SKM-1 treated with dmso at 0.1 percent for 144 hours (cell line): Measurements from ENCODE around the gene ZNF202.
"Not testable (repeated sequence)": the region's sequence is repeated elsewhere in the genome, so short reads cannot be mapped to it uniquely, and the experiment has no call there.

Experiments
- DNase-seq: peaks from one replicate; lab custom pipeline; 2025; ENCODE audit not compliant: unreplicated experiment; lab: John Stamatoyannopoulos, UW

The ZNF202 gene

GRCh38 chr11:123741159-123742030 lies at the start of gene ZNF202:
Gene ZNF202 (minus strand): TSS chr11:123741660. CDS start chr11:123730888, 10,772 bp downstream.
- DNase-seq: peak; percentile 88

GRCh38 chr11:123783536-123783935 lies 42.1 kb upstream of the ZNF202 start:
- no peak for DNase-seq

DNA sequence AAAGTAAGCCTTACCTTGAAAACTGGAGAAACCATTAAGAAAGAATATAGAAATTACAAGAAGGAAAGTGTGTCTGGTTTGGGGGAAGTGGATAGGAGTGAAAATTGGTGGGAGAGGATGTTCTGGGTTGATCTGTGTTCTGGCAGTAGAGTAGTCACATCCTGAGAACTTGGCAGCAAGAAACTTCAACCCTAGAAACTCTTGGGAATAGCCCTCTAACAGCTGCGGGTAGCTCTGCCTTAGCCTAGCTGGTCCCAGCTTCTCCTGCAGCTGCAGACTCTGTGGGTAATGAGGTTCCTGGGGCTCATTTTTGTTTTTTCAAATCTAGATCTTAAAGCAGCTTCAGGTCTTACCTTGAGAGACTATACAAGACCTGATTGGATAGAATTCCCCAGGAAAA lies 37.1 kb upstream of the ZNF202 start:
- no peak for DNase-seq

- no peak for DNase-seq
These were observed 34.5 kb upstream of the ZNF202 start for GRCh38 chr11:123775715-123776549.

DNA sequence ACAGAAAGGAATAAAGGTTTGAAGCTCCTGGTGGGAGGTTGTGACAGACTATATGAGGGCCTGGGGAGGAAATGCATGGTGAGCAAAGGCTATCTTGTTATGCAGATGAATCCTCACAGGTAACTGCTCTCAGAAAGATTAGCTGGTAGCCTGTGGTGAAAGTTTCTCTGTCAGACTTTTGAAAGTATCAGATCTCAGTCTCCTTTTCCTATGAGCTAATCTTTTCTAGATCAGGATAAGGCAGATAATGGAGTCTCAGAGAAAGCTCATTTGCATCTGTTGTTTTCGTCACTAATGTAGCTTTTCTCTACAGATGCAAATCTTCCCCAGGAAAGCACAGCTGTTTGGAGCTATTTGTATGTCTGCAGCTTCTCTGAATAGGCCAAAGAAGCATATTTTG lies 33.8 kb upstream of the ZNF202 start:
- no peak for DNase-seq

DNA sequence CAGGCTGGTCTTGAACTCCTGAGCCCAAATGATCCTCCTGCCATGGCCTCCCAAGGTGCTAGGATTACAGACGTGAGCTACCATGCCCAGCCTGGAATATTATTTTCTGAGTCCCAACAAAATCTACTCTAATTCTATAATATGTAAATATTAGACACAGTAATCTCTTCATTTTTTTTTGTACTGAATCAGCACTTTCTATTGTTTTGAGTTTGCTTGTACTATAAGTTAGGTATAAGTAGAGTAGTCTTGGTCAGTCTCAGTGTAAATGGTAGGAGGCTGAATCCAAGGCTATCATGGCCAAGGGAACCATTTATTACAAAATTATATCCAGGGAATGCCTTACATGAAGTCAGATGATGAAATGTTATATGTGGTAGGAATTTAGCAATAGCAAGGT lies 32.5 kb upstream of the ZNF202 start:
- DNase-seq: no peak

DNA sequence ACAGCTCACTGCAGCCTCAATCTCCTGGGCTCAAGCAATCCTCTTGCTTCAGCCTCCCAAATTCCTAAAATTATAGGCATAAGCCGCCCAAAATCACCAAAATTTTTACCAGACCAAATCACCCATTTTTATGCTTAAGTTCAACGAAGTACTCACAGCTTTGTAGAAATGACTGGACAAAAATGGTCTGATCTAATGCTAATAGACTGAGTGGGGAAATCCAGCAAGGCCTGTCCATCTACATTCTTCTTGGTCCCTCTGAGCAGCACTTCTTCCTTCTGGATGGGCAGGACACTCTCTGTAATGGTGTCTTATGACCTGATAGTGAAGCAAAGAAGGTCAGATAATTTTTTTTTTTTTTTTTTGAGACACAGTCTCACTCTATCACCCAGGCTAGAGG lies 31.6 kb upstream of the ZNF202 start:
- no peak for DNase-seq

- no peak for DNase-seq
These were observed 30.2 kb upstream of the ZNF202 start for GRCh38 chr11:123771664-123772063.

GRCh38 chr11:123770712-123771111 lies 29.3 kb upstream of the ZNF202 start:
- no peak for DNase-seq

- DNase-seq: no peak
These were observed 24.1 kb upstream of the ZNF202 start for GRCh38 chr11:123765601-123766000.

- DNase-seq: no peak
These were observed 21.0 kb upstream of the ZNF202 start for GRCh38 chr11:123762422-123762821.

GRCh38 chr11:123760894-123761293 lies 19.4 kb upstream of the ZNF202 start:
- DNase-seq: no peak

DNA sequence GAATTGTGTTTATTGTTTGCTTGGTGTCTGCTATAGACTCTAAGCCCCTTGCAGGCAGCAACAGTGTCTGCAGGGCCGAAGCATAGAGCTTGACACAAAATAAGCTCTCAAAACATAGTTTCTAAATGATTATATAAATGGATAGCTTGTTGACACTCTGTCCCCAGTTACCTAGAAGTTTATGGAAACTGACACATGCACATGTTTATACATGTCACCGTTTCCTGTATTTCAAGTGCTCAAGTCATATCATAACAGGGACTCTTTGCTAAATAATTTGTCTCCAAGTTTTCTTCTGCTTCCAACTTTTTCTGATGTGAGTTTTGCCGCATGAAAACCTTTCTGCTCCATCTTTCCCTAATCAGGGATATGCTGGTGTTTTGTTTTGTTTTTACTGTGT lies 16.5 kb upstream of the ZNF202 start:
- DNase-seq: no peak

DNA sequence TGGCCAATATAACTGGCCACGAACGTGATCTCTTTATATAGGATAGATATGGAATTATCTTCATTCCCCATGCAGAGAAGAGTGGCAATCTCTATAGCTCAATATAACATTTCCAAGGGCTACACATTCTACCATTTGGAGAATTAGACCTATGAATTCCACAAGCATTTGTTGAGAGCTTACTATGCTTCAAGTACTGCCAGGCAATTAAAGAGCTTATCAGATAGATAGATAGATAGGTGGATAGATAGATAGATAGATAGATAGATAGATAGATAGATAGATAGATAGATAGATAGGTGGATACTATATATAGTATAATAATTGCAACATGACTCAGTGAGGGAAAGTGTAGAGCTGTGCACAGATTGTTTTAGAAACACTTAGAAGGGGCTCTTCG lies 14.4 kb upstream of the ZNF202 start:
- DNase-seq: no peak

GRCh38 chr11:123755344-123755743 lies 13.9 kb upstream of the ZNF202 start:
- DNase-seq: no peak

DNA sequence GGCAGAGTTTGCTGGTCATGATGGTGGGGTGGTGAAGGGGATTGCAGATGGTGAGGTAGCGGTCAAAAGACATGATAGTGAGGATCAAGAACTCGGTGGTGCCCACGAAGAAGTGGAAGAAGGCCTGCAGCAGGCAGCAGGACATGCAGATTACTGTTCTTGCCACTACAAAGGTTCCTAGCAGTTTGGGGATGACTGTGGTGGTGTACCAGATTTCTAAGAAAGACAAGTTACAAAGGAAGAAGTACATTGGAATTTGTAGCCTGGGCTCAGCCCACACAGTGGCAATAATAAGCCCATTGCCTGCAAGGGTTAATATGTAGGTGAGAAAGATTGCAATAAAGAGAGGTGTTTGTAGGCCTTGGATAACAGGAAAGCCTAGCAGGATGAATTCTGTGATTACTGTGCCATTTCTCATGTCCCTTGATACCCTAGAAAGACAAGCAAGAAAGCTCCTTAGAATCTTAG lies 12.7 kb upstream of the ZNF202 start, which contains the start of gene OR6X1:
OR6X1 (minus strand) TSS at position 418 of the 468 bp plus-strand sequence; CDS start at position 418, 0 bp downstream.
- DNase-seq: no peak

GRCh38 chr11:123753110-123753509 lies 11.7 kb upstream of the ZNF202 start:
- DNase-seq: no peak

GRCh38 chr11:123751781-123752180 lies 10.3 kb upstream of the ZNF202 start:
- DNase-seq: no peak

GRCh38 chr11:123748349-123748748 lies 6.9 kb upstream of the ZNF202 start:
- not testable (repeated sequence) for DNase-seq

GRCh38 chr11:123745764-123746451 lies 4.4 kb upstream of the ZNF202 start:
- DNase-seq: no peak

DNA sequence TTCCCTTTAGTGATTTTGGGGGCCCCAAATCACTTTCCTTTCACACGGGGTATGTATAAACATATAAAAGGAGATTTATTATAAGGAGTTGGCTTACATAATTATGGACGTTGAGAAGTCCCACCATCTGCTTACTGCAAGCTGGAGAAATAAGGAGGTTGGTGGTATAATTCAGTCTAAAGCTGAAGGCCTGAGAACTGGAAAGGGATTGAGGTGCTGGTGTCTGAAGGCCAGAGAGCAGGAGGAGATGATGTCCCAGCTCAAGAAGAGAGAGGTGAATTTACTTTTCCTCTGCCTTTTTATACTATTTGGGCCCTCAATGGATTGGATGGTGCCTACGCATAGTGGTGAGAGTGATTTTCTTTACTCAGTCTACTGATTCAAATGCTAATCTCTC lies 1.3 kb upstream of the ZNF202 start:
- no peak for DNase-seq
